Measurements from ENCODE around the gene HIGD1A. TPM values are rescaled to one million over a fixed set of nuclear protein-coding genes. Genes with fewer than 3 reads are reported as not detected.

The HIGD1A gene
- total RNA-seq, 1 experiment from 2014 or later = 77.6 TPM

DNA sequence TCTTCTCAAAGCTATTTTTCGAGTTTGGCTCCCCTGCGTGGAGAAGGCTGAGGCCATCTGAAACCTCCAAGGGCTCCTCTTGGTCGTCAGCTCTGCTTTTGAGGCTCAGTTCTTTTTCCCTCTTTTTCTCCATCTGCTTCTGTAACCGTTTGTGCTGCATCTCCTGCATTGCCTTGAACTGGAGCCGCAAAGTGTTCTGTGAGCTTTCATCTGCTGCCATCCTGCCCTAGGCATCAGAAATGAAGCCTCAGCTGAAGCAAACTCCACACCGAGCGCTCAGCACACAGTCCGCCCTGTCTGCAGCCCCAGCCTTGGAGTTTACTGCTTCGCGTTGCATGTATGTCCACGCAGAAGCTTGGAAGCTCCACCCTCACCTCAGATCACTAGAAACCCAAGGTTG, 46.2 kb downstream of the HIGD1A start:
- no peaks in the 10 kb centered on the region for H4K20me1 ChIP-seq (ENCODE audit: control insufficient read depth, insufficient read depth, insufficient read length)
- no peak overlapping the region for H3K18ac ChIP-seq (ENCODE audit: insufficient read length, low read depth, low read length)
- no peaks in the 10 kb centered on the region for H3K79me2 ChIP-seq (ENCODE audit: insufficient read depth, low read length)
- no peak overlapping the region for H3K14ac ChIP-seq (ENCODE audit: insufficient read depth, low read length)
- H3K4me1 ChIP-seq (ENCODE audit: insufficient read depth, low read length) = no peaks in the 10 kb centered on the region
- no peak overlapping the region for H2BK5ac ChIP-seq (ENCODE audit: insufficient read length, low read length)
- H3K27ac Mint-ChIP-seq = no peak overlapping the region
- no CpG with 5 or more reads among the region's 11 CpGs for WGBS (ENCODE audit: extremely low coverage, insufficient read length, low lambda C conversion rate)
- no peak overlapping the region for H3K9ac ChIP-seq (ENCODE audit: extremely low read depth, insufficient read length, low read length)
- H3T11ph ChIP-seq (ENCODE audit: low read length) = no peak overlapping the region
- no peaks in the 10 kb centered on the region for H3K27me3 ChIP-seq (ENCODE audit: insufficient read depth, low read length)
- peaks cover 20% of the 10 kb centered on the region for H3K27me3 Mint-ChIP-seq (ENCODE audit: low read depth)
- H3K4me3 Mint-ChIP-seq = no peak overlapping the region
- no peaks in the 10 kb centered on the region for H3K79me1 ChIP-seq (ENCODE audit: insufficient read depth, low read depth, low read length, poor library complexity, severe bottlenecking)
- H2BK15ac ChIP-seq (ENCODE audit: low read depth, low read length) = no peak overlapping the region
- H2BK12ac ChIP-seq (ENCODE audit: insufficient read length, low read depth, low read length) = no peak overlapping the region
- no peak overlapping the region for H4K8ac ChIP-seq (replicated peaks; ENCODE audit: insufficient read length, low read depth, low read length)
- H2AFZ ChIP-seq (ENCODE audit: low read length) = no peak overlapping the region
- no peak overlapping the region for H2AK5ac ChIP-seq (ENCODE audit: insufficient read length, low read length)
- no peak overlapping the region for H3K4me2 ChIP-seq (ENCODE audit: insufficient read depth, insufficient read length, low read length)
- no peak overlapping the region for H3K4ac ChIP-seq (ENCODE audit: low read depth, low read length)
- H4K5ac ChIP-seq (ENCODE audit: insufficient read length, low read depth, low read length) = no peak overlapping the region
- H3K9me3 ChIP-seq (ENCODE audit: control insufficient read depth, low read depth, low read length) = no peaks in the 10 kb centered on the region
- H3K23me2 ChIP-seq (ENCODE audit: insufficient read length, low read depth, low read length, poor library complexity, severe bottlenecking) = no peaks in the 10 kb centered on the region
- no peak overlapping the region for H2BK20ac ChIP-seq (ENCODE audit: low read depth, low read length, poor library complexity, severe bottlenecking)
- no peaks in the 10 kb centered on the region for H3K9me3 Mint-ChIP-seq
- H3K36me3 Mint-ChIP-seq (ENCODE audit: insufficient read depth in 1 of 3, low read depth in 3 of 3) = no peaks in the 10 kb centered on the region; a peak in 1 of 7 replicates
- no peak overlapping the region for H3K27ac ChIP-seq (ENCODE audit: insufficient read length, low read depth, low read length)
- H4K91ac ChIP-seq (ENCODE audit: insufficient read length, low read depth, low read length) = no peak overlapping the region
- H3K56ac ChIP-seq (ENCODE audit: insufficient read length, low read depth, low read length) = no peak overlapping the region
- peaks cover 3 to 8% of the 10 kb centered on the region in 2 experiments; a peak in 3 of 4 replicates for H3K4me1 Mint-ChIP-seq
- no peak overlapping the region for H3K23ac ChIP-seq (ENCODE audit: insufficient read length, low read depth, low read length)
- no peak for DNase-seq
- TF ChIP-seq, protein P1, sequence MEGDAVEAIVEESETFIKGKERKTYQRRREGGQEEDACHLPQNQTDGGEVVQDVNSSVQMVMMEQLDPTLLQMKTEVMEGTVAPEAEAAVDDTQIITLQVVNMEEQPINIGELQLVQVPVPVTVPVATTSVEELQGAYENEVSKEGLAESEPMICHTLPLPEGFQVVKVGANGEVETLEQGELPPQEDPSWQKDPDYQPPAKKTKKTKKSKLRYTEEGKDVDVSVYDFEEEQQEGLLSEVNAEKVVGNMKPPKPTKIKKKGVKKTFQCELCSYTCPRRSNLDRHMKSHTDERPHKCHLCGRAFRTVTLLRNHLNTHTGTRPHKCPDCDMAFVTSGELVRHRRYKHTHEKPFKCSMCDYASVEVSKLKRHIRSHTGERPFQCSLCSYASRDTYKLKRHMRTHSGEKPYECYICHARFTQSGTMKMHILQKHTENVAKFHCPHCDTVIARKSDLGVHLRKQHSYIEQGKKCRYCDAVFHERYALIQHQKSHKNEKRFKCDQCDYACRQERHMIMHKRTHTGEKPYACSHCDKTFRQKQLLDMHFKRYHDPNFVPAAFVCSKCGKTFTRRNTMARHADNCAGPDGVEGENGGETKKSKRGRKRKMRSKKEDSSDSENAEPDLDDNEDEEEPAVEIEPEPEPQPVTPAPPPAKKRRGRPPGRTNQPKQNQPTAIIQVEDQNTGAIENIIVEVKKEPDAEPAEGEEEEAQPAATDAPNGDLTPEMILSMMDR (conservative IDR thresholded peaks at IDR 0.05) = no peak
- no peak overlapping the region for H2BK120ac ChIP-seq (ENCODE audit: low read depth, low read length, poor library complexity, severe bottlenecking)
